Spinal cord (tissue), 10 donors: ENCODE measurements around the gene DPEP2. TPM values are rescaled to one million over a fixed set of nuclear protein-coding genes. Genes with fewer than 3 reads are reported as not detected.

ENCODE experiments used
- DNase-seq, 6 donors: peaks; one replicate each; pipeline versions ENCODE4 v3.0.0 to v3.0.0-alpha.2; 2013 to 2015; ENCODE audit warnings: low spot score in 6 of 6, low read depth in 4 of 6
- H3K27ac ChIP-seq: one replicate; pipeline ENCODE4 v1.5.1; 2013; ENCODE audit warnings: low read depth, low read length, control low read depth
- H3K27me3 ChIP-seq: one replicate; pipeline ENCODE4 v1.6.1; 2013; ENCODE audit warnings: low read length; ENCODE audit not compliant: control insufficient read depth, insufficient read depth
- H3K36me3 ChIP-seq: one replicate; pipeline ENCODE4 v1.6.1; 2013; ENCODE audit warnings: low read length; ENCODE audit not compliant: control insufficient read depth, insufficient read depth
- H3K4me1 ChIP-seq: one replicate; pipeline ENCODE4 v1.6.1; 2013; ENCODE audit warnings: low read length; ENCODE audit not compliant: control insufficient read depth, insufficient read depth
- H3K4me3 ChIP-seq: one replicate; pipeline ENCODE4 v1.5.1; 2013; ENCODE audit warnings: low read depth, low read length, control low read depth
- H3K9me3 ChIP-seq: one replicate; pipeline ENCODE4 v1.6.1; 2013; ENCODE audit warnings: low read length; ENCODE audit not compliant: control insufficient read depth, insufficient read depth
- WGBS: methylation state at CpG from one replicate; pipeline ENCODE4 v1.1.5; 2013; ENCODE audit warnings: missing lambda C conversion rate; ENCODE audit not compliant: insufficient coverage; 5-methylcytosine and 5-hydroxymethylcytosine counted together
- polyA plus RNA-seq, 2 donors: library from polyadenylated mRNA; unstranded; fragments of 120-200 nt; gene quantifications; one replicate each; pipeline ENCODE4 v1.2.1, GENCODE V29; 2013; ENCODE audit not compliant: insufficient read length in 2 of 2
- total RNA-seq, 2 donors: library from RNA; depleted of rRNA in 1 of 2; stranded (reverse); fragments of 120-200 nt in 1 of 2; fragments of >200 nt in 1 of 2; gene quantifications; one replicate each; pipeline versions ENCODE4 v1.2.3 to v1.2.4, GENCODE V29; 2013 to 2014
- donor health status: healthy.

DPEP2 gene
- total and polyA plus RNA-seq, 4 donors = 1.0 to 3.0 (median 2.5) TPM

- Histone ChIP-seq H3K9me3 (no peaks in the 10 kb centered on the region), H3K4me3 (no peak overlapping the region), H3K27ac (no peak overlapping the region), H3K4me1 (peaks cover 53% of the 10 kb centered on the region), H3K36me3 (peaks cover 56% of the 10 kb centered on the region), H3K27me3 (peaks cover 2% of the 10 kb centered on the region)
- DNase-seq = no peak
- 96% methylated on average over 7 of the region's 8 CpGs for whole genome bisulfite sequencing
Measured at GRCh38 chr16:67962135-67962534, 37.1 kb downstream of the DPEP2 start.

- peak in 1 of 6 donors; percentile 22 for DNase-seq
- Histone ChIP-seq H3K4me3 (no peak overlapping the region), H3K27me3 (no peaks in the 10 kb centered on the region), H3K36me3 (peaks cover 56% of the 10 kb centered on the region), H3K4me1 (peaks cover 47% of the 10 kb centered on the region), H3K27ac (no peak overlapping the region), H3K9me3 (no peaks in the 10 kb centered on the region)
- WGBS = 88% methylated on average over 3 of the region's 13 CpGs
Measured at GRCh38 chr16:67961551-67961957, 37.7 kb downstream of the DPEP2 start.

GRCh38 chr16:67959536-67960329 is 39.6 kb downstream of the DPEP2 start:
- Histone ChIP-seq H3K27ac (no peak overlapping the region), H3K36me3 (peaks cover 61% of the 10 kb centered on the region), H3K4me1 (peaks cover 37% of the 10 kb centered on the region), H3K4me3 (no peak overlapping the region), H3K9me3 (no peaks in the 10 kb centered on the region), H3K27me3 (no peaks in the 10 kb centered on the region)
- 86% methylated on average over 9 of the region's 11 CpGs for WGBS
- DNase-seq = no peak

GRCh38 chr16:67957622-67958021 is 41.7 kb downstream of the DPEP2 start:
- Histone ChIP-seq H3K36me3 (peaks cover 62% of the 10 kb centered on the region), H3K4me1 (peaks cover 29% of the 10 kb centered on the region), H3K27ac (no peak overlapping the region), H3K4me3 (no peak overlapping the region), H3K27me3 (no peaks in the 10 kb centered on the region), H3K9me3 (no peaks in the 10 kb centered on the region)
- DNase-seq = no peak
- 96% methylated on average over 9 of the region's 9 CpGs for WGBS

GRCh38 chr16:67954421-67955196 is 44.7 kb downstream of the DPEP2 start:
- H3K4me3 ChIP-seq = no peak overlapping the region
- H3K27me3 ChIP-seq = no peaks in the 10 kb centered on the region
- no peak overlapping the region for H3K27ac ChIP-seq
- peaks cover 44% of the 10 kb centered on the region for H3K4me1 ChIP-seq
- 84% methylated on average over 10 of the region's 10 CpGs for WGBS
- peaks cover 59% of the 10 kb centered on the region for H3K36me3 ChIP-seq
- no peaks in the 10 kb centered on the region for H3K9me3 ChIP-seq
- DNase-seq = no peak

- Histone ChIP-seq H3K36me3 (peaks cover 60% of the 10 kb centered on the region), H3K9me3 (no peaks in the 10 kb centered on the region), H3K27ac (peak overlapping the region; percentile 6), H3K4me1 (peaks cover 45% of the 10 kb centered on the region), H3K27me3 (no peaks in the 10 kb centered on the region), H3K4me3 (no peak overlapping the region)
- 90% methylated on average over 7 of the region's 8 CpGs for WGBS
- DNase-seq = no peak
Measured at GRCh38 chr16:67953641-67954375, 45.5 kb downstream of the DPEP2 start.

GRCh38 chr16:67951485-67951884 is 47.8 kb downstream of the DPEP2 start:
- Histone ChIP-seq H3K4me1 (peaks cover 62% of the 10 kb centered on the region), H3K27ac (peak overlapping the region; percentile 88), H3K27me3 (no peaks in the 10 kb centered on the region), H3K9me3 (no peaks in the 10 kb centered on the region), H3K36me3 (peaks cover 66% of the 10 kb centered on the region), H3K4me3 (no peak overlapping the region)
- DNase-seq = peak in 3 of 6 donors; percentile 82 to 94 (median 89)
- 29% methylated on average over 12 of the region's 12 CpGs for WGBS

- Histone ChIP-seq H3K9me3 (no peaks in the 10 kb centered on the region), H3K27ac (no peak overlapping the region), H3K4me3 (no peak overlapping the region), H3K27me3 (no peaks in the 10 kb centered on the region), H3K4me1 (peaks cover 73% of the 10 kb centered on the region), H3K36me3 (peaks cover 77% of the 10 kb centered on the region)
- WGBS = 88% methylated on average over 13 of the region's 16 CpGs
- DNase-seq = no peak
Measured at GRCh38 chr16:67950335-67950843, 48.9 kb downstream of the DPEP2 start.

- H3K9me3 ChIP-seq = no peaks in the 10 kb centered on the region
- no peak overlapping the region for H3K27ac ChIP-seq
- no peaks in the 10 kb centered on the region for H3K27me3 ChIP-seq
- DNase-seq = no peak
- H3K4me3 ChIP-seq = no peak overlapping the region
- peaks cover 79% of the 10 kb centered on the region for H3K36me3 ChIP-seq
- 95% methylated on average over 11 of the region's 11 CpGs for WGBS
- H3K4me1 ChIP-seq = peaks cover 79% of the 10 kb centered on the region
Measured at GRCh38 chr16:67949645-67950044, 49.6 kb downstream of the DPEP2 start.
